Liver (tissue), 9 donors: ENCODE measurements around the gene PDE4B. TPM values are rescaled to one million over a fixed set of nuclear protein-coding genes. Genes with fewer than 3 reads are reported as not detected.

Experiments
- DNase-seq: peaks from one replicate; pipeline ENCODE4 v3.0.0-alpha.2; 2017; ENCODE audit warnings: low spot score
- H3K27ac ChIP-seq, 2 donors: one replicate each; pipeline ENCODE4 v1.7.0; 2013; ENCODE audit warnings: inconsistent platforms in 2 of 2, low read length in 2 of 2, control low read depth in 1 of 2, low read depth in 1 of 2, mild to moderate bottlenecking in 1 of 2
- H3K27me3 ChIP-seq, 4 donors: one replicate each; pipeline versions ENCODE4 v1.6.1 to v1.7.0; 2013; ENCODE audit warnings: low read length in 3 of 4, inconsistent platforms in 1 of 4, mild to moderate bottlenecking in 1 of 4, moderate library complexity in 1 of 4; ENCODE audit not compliant: control insufficient read depth in 4 of 4, insufficient read depth in 4 of 4
- H3K36me3 ChIP-seq, 4 donors: one replicate each; pipeline versions ENCODE4 v1.6.1 to v1.7.0; 2013; ENCODE audit warnings: low read length in 3 of 4, mild to moderate bottlenecking in 3 of 4, low read depth in 1 of 4, moderate library complexity in 1 of 4; ENCODE audit not compliant: control insufficient read depth in 4 of 4, insufficient read depth in 3 of 4
- H3K4me1 ChIP-seq, 4 donors: one replicate each; pipeline versions ENCODE4 v1.6.1 to v1.7.0; 2013; ENCODE audit warnings: low read length in 3 of 4, mild to moderate bottlenecking in 3 of 4, moderate library complexity in 1 of 4; ENCODE audit not compliant: control insufficient read depth in 4 of 4, insufficient read depth in 4 of 4
- H3K4me3 ChIP-seq, 3 donors: one replicate each; pipeline versions ENCODE4 v1.6.1 to v1.7.0; 2013; ENCODE audit warnings: low read length in 3 of 3, control low read depth in 1 of 3, low read depth in 1 of 3, mild to moderate bottlenecking in 1 of 3
- H3K9ac ChIP-seq, 2 donors: one replicate each; pipeline ENCODE4 v1.7.0; 2013; ENCODE audit warnings: low read length in 2 of 2, mild to moderate bottlenecking in 2 of 2, moderate library complexity in 2 of 2, control low read depth in 1 of 2, low read depth in 1 of 2
- H3K9me3 ChIP-seq, 4 donors: one replicate each; pipeline versions ENCODE4 v1.6.1 to v1.7.0; 2013; ENCODE audit warnings: low read length in 3 of 4; ENCODE audit not compliant: control insufficient read depth in 4 of 4
- EGR1 ChIP-seq, 2 donors: IDR thresholded peaks; 2 replicates each; pipeline ENCODE4 v1.6.1; 2016 to 2018; ENCODE audit warnings: antibody characterized with exemption in 2 of 2, low read depth in 2 of 2
- FOXA1 ChIP-seq: IDR thresholded peaks from 2 replicates; pipeline ENCODE4 v1.6.1; 2016; ENCODE audit warnings: antibody characterized with exemption
- FOXA2 ChIP-seq: IDR thresholded peaks from 2 replicates; pipeline ENCODE4 v1.6.1; 2016; ENCODE audit warnings: antibody characterized with exemption
- GABPA ChIP-seq, 2 donors: IDR thresholded peaks in 1 of 2; conservative IDR thresholded peaks in 1 of 2; 2 replicates each; pipeline ENCODE4 v1.6.1; 2016; ENCODE audit warnings: antibody characterized with exemption in 2 of 2, mild to moderate bottlenecking in 1 of 2, moderate library complexity in 1 of 2
- HNF4A ChIP-seq, 2 donors: conservative IDR thresholded peaks; 2 replicates each; pipeline ENCODE4 v1.6.1; 2016; ENCODE audit warnings: antibody characterized with exemption in 2 of 2, mild to moderate bottlenecking in 2 of 2
- HNF4G ChIP-seq: IDR thresholded peaks from 2 replicates; pipeline ENCODE4 v1.6.1; 2016; ENCODE audit warnings: antibody characterized with exemption
- JUND ChIP-seq, 2 donors: IDR thresholded peaks; 2 replicates each; pipeline ENCODE4 v1.6.1; 2016; ENCODE audit warnings: antibody characterized with exemption in 2 of 2
- NR2F2 ChIP-seq: IDR thresholded peaks from 2 replicates; pipeline ENCODE4 v1.6.1; 2016; ENCODE audit warnings: antibody characterized with exemption
- RAD21 ChIP-seq, 2 donors: IDR thresholded peaks; 2 replicates each; pipeline ENCODE4 v1.6.1; 2016; ENCODE audit warnings: antibody characterized with exemption in 2 of 2, mild to moderate bottlenecking in 2 of 2
- RXRA ChIP-seq, 2 donors: IDR thresholded peaks; 2 replicates each; pipeline ENCODE4 v1.6.1; 2017 to 2018; ENCODE audit warnings: antibody characterized with exemption in 2 of 2, mild to moderate bottlenecking in 1 of 2
- SP1 ChIP-seq: IDR thresholded peaks from 2 replicates; pipeline ENCODE4 v1.6.1; 2018; ENCODE audit warnings: antibody characterized with exemption, mild to moderate bottlenecking
- TAF1 ChIP-seq: conservative IDR thresholded peaks from 2 replicates; pipeline ENCODE4 v1.6.1; 2016; ENCODE audit warnings: antibody characterized with exemption, mild to moderate bottlenecking
- YY1 ChIP-seq: IDR thresholded peaks from 2 replicates; pipeline ENCODE4 v1.6.1; 2016; ENCODE audit warnings: antibody characterized with exemption, mild to moderate bottlenecking
- WGBS: extraction: QIAGEN DNeasy Blood & Tissue Kit; methylation state at CpG from one replicate; pipeline ENCODE4 v1.1.7; 2013; 5-methylcytosine and 5-hydroxymethylcytosine counted together
- polyA plus RNA-seq, 2 donors: library from polyadenylated mRNA; stranded (reverse) in 1 of 2; unstranded in 1 of 2; fragments of 200-250 nt in 1 of 2; fragments of >200 nt in 1 of 2; fragmentation: Nextera tagmentation in 1 of 2; extraction: Ambion mirVana in 1 of 2; gene quantifications; one replicate each; pipeline versions ENCODE4 v1.2.1 to v1.2.3, GENCODE V29; 2013 to 2015
- total RNA-seq, 2 donors: library from RNA; depleted of rRNA; stranded (reverse); fragments of >200 nt; gene quantifications; one replicate each; pipeline ENCODE4 v1.2.3, GENCODE V29; 2014
- TF ChIP-seq, protein P1 (sequence below): IDR thresholded peaks from 2 replicates; pipeline ENCODE4 v1.6.1; 2016; ENCODE audit warnings: antibody characterized with exemption
- TF ChIP-seq, protein P2 (sequence below): fragments of 150-350 bp; IDR thresholded peaks from 2 replicates; pipeline ENCODE4 v1.5.1; 2017; ENCODE audit warnings: improper control_type of control experiment, low read depth, low read length; ENCODE audit not compliant: missing input control
- TF ChIP-seq, protein P3 (sequence below): IDR thresholded peaks from 2 replicates; pipeline ENCODE4 v1.6.1; 2016; ENCODE audit warnings: antibody characterized with exemption
- TF ChIP-seq, protein P4 (sequence below): IDR thresholded peaks from 2 replicates; pipeline ENCODE4 v1.6.1; 2016; ENCODE audit warnings: antibody characterized with exemption, mild to moderate bottlenecking
- donor health status: healthy.
- donor health status: healthy.
- donor health status: healthy.
- donor health status: healthy.
- donor health status: healthy.

The PDE4B gene
- total and polyA plus RNA-seq, 4 donors, result 1.9 to 3.9 (median 2.7) TPM

DNA sequence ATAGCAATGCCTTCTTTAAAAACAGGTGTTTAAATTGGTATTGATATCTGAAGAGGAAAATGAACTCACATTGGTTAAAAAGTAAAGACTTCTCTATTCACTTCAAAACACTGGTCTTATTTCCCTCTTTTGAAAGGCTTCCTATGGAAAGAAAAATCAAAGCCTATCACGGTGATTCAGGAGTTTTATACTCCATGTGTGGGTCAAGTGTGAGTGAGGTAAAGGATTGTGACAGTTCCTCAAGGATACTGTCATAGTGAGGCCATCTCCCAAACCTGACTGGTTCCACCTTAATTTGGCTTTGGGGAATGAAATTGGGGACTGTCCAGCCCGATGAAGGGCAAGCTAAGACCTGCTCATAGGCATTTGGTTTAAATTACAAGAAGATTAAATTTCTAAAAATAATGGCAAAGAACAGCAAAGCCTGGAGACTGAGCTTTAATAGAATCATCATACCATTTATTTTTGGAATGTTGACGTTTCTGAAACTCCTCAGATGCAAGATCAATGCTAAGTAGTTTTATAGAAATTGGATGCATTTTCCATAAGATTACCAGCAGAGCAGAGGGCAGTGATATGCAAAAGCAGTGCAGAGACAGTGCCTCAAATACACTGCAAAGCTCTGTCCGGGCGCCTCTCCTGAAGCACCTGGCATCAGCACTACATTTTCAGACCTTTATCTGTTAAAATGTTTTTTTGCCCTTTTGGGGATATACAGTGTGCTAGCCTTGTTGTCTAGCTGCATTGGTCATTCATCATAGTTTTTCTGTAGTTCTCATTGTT, 439.2 kb downstream of the PDE4B start:
- Histone ChIP-seq H3K4me3 (no peak overlapping the region), H3K9ac (no peak overlapping the region), H3K36me3 (no peaks in the 10 kb centered on the region), H3K4me1 (no peaks in the 10 kb centered on the region), H3K27ac (no peak overlapping the region), H3K9me3 (no peaks in the 10 kb centered on the region), H3K27me3 (peaks cover 0 to 5% (median 0%) of the 10 kb centered on the region in 4 donors)
- TF ChIP-seq GABPA (IDR thresholded peaks at IDR 0.05 in 1 of 2, conservative IDR thresholded peaks at IDR 0.05 in 1 of 2), result no peak
- no peak for TF ChIP-seq SP1
- TF ChIP-seq EGR1 (IDR thresholded peaks at IDR 0.05; ENCODE audit: low read depth in 2 of 2), result no peak
- TF ChIP-seq TAF1, result no peak
- TF ChIP-seq FOXA2, result no peak
- TF ChIP-seq RAD21 (IDR thresholded peaks at IDR 0.05), result no peak
- no peak for TF ChIP-seq RXRA (IDR thresholded peaks at IDR 0.05)
- TF ChIP-seq, protein P1, sequence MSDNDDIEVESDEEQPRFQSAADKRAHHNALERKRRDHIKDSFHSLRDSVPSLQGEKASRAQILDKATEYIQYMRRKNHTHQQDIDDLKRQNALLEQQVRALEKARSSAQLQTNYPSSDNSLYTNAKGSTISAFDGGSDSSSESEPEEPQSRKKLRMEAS, result no peak
- no peak for TF ChIP-seq NR2F2
- TF ChIP-seq YY1, result no peak
- TF ChIP-seq, protein P2, sequence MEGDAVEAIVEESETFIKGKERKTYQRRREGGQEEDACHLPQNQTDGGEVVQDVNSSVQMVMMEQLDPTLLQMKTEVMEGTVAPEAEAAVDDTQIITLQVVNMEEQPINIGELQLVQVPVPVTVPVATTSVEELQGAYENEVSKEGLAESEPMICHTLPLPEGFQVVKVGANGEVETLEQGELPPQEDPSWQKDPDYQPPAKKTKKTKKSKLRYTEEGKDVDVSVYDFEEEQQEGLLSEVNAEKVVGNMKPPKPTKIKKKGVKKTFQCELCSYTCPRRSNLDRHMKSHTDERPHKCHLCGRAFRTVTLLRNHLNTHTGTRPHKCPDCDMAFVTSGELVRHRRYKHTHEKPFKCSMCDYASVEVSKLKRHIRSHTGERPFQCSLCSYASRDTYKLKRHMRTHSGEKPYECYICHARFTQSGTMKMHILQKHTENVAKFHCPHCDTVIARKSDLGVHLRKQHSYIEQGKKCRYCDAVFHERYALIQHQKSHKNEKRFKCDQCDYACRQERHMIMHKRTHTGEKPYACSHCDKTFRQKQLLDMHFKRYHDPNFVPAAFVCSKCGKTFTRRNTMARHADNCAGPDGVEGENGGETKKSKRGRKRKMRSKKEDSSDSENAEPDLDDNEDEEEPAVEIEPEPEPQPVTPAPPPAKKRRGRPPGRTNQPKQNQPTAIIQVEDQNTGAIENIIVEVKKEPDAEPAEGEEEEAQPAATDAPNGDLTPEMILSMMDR, result no peak
- no peak for TF ChIP-seq HNF4A (conservative IDR thresholded peaks at IDR 0.05)
- TF ChIP-seq, protein P3, sequence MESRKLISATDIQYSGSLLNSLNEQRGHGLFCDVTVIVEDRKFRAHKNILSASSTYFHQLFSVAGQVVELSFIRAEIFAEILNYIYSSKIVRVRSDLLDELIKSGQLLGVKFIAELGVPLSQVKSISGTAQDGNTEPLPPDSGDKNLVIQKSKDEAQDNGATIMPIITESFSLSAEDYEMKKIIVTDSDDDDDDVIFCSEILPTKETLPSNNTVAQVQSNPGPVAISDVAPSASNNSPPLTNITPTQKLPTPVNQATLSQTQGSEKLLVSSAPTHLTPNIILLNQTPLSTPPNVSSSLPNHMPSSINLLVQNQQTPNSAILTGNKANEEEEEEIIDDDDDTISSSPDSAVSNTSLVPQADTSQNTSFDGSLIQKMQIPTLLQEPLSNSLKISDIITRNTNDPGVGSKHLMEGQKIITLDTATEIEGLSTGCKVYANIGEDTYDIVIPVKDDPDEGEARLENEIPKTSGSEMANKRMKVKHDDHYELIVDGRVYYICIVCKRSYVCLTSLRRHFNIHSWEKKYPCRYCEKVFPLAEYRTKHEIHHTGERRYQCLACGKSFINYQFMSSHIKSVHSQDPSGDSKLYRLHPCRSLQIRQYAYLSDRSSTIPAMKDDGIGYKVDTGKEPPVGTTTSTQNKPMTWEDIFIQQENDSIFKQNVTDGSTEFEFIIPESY, result no peak
- no peak for TF ChIP-seq JUND (IDR thresholded peaks at IDR 0.05)
- TF ChIP-seq HNF4G, result no peak
- TF ChIP-seq FOXA1, result no peak
- TF ChIP-seq, protein P4, sequence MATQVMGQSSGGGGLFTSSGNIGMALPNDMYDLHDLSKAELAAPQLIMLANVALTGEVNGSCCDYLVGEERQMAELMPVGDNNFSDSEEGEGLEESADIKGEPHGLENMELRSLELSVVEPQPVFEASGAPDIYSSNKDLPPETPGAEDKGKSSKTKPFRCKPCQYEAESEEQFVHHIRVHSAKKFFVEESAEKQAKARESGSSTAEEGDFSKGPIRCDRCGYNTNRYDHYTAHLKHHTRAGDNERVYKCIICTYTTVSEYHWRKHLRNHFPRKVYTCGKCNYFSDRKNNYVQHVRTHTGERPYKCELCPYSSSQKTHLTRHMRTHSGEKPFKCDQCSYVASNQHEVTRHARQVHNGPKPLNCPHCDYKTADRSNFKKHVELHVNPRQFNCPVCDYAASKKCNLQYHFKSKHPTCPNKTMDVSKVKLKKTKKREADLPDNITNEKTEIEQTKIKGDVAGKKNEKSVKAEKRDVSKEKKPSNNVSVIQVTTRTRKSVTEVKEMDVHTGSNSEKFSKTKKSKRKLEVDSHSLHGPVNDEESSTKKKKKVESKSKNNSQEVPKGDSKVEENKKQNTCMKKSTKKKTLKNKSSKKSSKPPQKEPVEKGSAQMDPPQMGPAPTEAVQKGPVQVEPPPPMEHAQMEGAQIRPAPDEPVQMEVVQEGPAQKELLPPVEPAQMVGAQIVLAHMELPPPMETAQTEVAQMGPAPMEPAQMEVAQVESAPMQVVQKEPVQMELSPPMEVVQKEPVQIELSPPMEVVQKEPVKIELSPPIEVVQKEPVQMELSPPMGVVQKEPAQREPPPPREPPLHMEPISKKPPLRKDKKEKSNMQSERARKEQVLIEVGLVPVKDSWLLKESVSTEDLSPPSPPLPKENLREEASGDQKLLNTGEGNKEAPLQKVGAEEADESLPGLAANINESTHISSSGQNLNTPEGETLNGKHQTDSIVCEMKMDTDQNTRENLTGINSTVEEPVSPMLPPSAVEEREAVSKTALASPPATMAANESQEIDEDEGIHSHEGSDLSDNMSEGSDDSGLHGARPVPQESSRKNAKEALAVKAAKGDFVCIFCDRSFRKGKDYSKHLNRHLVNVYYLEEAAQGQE, result no peak
- no peak for DNase-seq
- WGBS, result 84% methylated on average over 5 of the region's 5 CpGs
